Activated T-helper 1 cell treated with anti-CD3 and anti-CD28 coated beads, Interleukin-2, amount 50 U/mL, for 16 hours (primary cell): ENCODE measurements around the gene RNH1.
A peak's percentile ranks its signal among the peaks of the same experiment; 100 is the strongest.
"Not testable (repeated sequence)": the region's sequence is repeated elsewhere in the genome, so short reads cannot be mapped to it uniquely, and the experiment has no call there.

Source experiments
- DNase-seq, 2 donors: peaks; one replicate each; pipeline ENCODE4 v3.0.0-alpha.2; 2020; ENCODE audit warnings: low read depth in 1 of 2, low spot score in 1 of 2

Gene RNH1

GRCh38 chr11:520428-521176 lies 13.6 kb upstream of the RNH1 start:
- DNase-seq, result no peak

- peak; percentile 74 to 89 for DNase-seq
These were observed 11.6 kb upstream of the RNH1 start for GRCh38 chr11:518463-519202.

GRCh38 chr11:516918-517685 lies 10.1 kb upstream of the RNH1 start:
- DNase-seq, result not testable (repeated sequence)

GRCh38 chr11:516400-516799 lies 9.4 kb upstream of the RNH1 start:
- DNase-seq, result no peak

- DNase-seq, result no peak
These were observed 8.1 kb upstream of the RNH1 start for GRCh38 chr11:515131-515530.

GRCh38 chr11:514606-515005 lies 7.6 kb upstream of the RNH1 start:
- no peak for DNase-seq

GRCh38 chr11:512761-513595 lies 5.9 kb upstream of the RNH1 start:
- no peak for DNase-seq

GRCh38 chr11:508956-509355 lies 1.9 kb upstream of the RNH1 start:
- DNase-seq, result no peak

- no peak for DNase-seq
These were observed 879 bp upstream of the RNH1 start for GRCh38 chr11:507727-508515.

GRCh38 chr11:506238-506994 lies 626 bp downstream of the RNH1 start:
- peak; percentile 94 to 95 for DNase-seq

- no peak for DNase-seq
These were observed 2.1 kb downstream of the RNH1 start for GRCh38 chr11:504994-505344.

- no peak for DNase-seq
These were observed 2.7 kb downstream of the RNH1 start for GRCh38 chr11:504053-504993.

- no peak for DNase-seq
These were observed 3.7 kb downstream of the RNH1 start for GRCh38 chr11:503179-503981.

- no peak for DNase-seq
These were observed 4.5 kb downstream of the RNH1 start for GRCh38 chr11:502288-503178.

- DNase-seq, result no peak
These were observed 5.3 kb downstream of the RNH1 start for GRCh38 chr11:501683-502287.

- DNase-seq, result no peak
These were observed 5.9 kb downstream of the RNH1 start for GRCh38 chr11:501001-501682.
